CD4-positive, alpha-beta T cell treated with Interleukin-6 at 100 ng/mL for 8 hours (primary cell): ENCODE measurements around the gene UNC79.

Experiments used
- DNase-seq: peaks from one replicate; pipeline ENCODE4 v3.0.0-alpha.2; 2020; ENCODE audit warnings: mixed read lengths, low spot score

UNC79 gene

GRCh38 chr14:93727917-93728650, 297.3 kb downstream of the UNC79 start:
- DNase-seq: no peak

GRCh38 chr14:93728651-93729016, 297.9 kb downstream of the UNC79 start:
- no peak for DNase-seq

GRCh38 chr14:93729993-93730392, 299.3 kb downstream of the UNC79 start:
- no peak for DNase-seq

GRCh38 chr14:93731753-93732152, 301.0 kb downstream of the UNC79 start:
- DNase-seq: no peak

- no peak for DNase-seq
Measured at GRCh38 chr14:93732524-93732923, 301.8 kb downstream of the UNC79 start.

GRCh38 chr14:93733231-93733630, 302.5 kb downstream of the UNC79 start:
- DNase-seq: no peak

GRCh38 chr14:93733631-93734030, 302.9 kb downstream of the UNC79 start:
- no peak for DNase-seq

GRCh38 chr14:93734086-93734822, 303.5 kb downstream of the UNC79 start:
- no peak for DNase-seq

GRCh38 chr14:93735206-93735605, 304.5 kb downstream of the UNC79 start:
- DNase-seq: no peak

- DNase-seq: no peak
Measured at GRCh38 chr14:93736378-93737014, 305.8 kb downstream of the UNC79 start.

- DNase-seq: no peak
Measured at GRCh38 chr14:93737634-93738033, 306.9 kb downstream of the UNC79 start.

- DNase-seq: no peak
Measured at GRCh38 chr14:93741556-93742230, 311.0 kb downstream of the UNC79 start.

GRCh38 chr14:93742761-93743160, 312.0 kb downstream of the UNC79 start:
- DNase-seq: no peak

GRCh38 chr14:93743270-93744060, 312.7 kb downstream of the UNC79 start:
- DNase-seq: no peak

- no peak for DNase-seq
Measured at GRCh38 chr14:93744176-93744575, 313.4 kb downstream of the UNC79 start.

GRCh38 chr14:93744876-93745275, 314.1 kb downstream of the UNC79 start:
- DNase-seq: no peak

GRCh38 chr14:93745603-93746273, 315.0 kb downstream of the UNC79 start:
- DNase-seq: no peak

- DNase-seq: no peak
Measured at GRCh38 chr14:93747102-93747501, 316.4 kb downstream of the UNC79 start.

GRCh38 chr14:93747560-93747959, 316.8 kb downstream of the UNC79 start:
- DNase-seq: no peak

GRCh38 chr14:93748208-93749075, 317.7 kb downstream of the UNC79 start:
- no peak for DNase-seq
